Fibroblast of lung (primary cell): ENCODE measurements around the gene TMEM269. TPM values are rescaled to one million over a fixed set of nuclear protein-coding genes. Genes with fewer than 3 reads are reported as not detected.

ENCODE experiments used
- DNase-seq, 2 donors: peaks; one replicate each; pipeline versions ENCODE4 v3.0.0 to v3.0.0-alpha.2; 2010; ENCODE audit warnings: low read depth in 2 of 2
- H2AFZ ChIP-seq: 2 replicates; pipeline ENCODE4 v1.5.1; 2012; ENCODE audit warnings: low read length, control low read depth, inconsistent platforms
- H3K27ac ChIP-seq: 2 replicates; pipeline ENCODE4 v1.5.1; 2011; ENCODE audit warnings: low read length, control low read depth; ENCODE audit not compliant: insufficient read depth
- H3K27me3 ChIP-seq: 2 replicates; pipeline ENCODE4 v1.5.1; 2011; ENCODE audit warnings: mild to moderate bottlenecking, low read length; ENCODE audit not compliant: control insufficient read depth, insufficient read depth
- H3K36me3 ChIP-seq: 2 replicates; pipeline ENCODE4 v1.5.1; 2011; ENCODE audit warnings: low read length; ENCODE audit not compliant: control insufficient read depth, insufficient read depth
- H3K4me1 ChIP-seq: 2 replicates; pipeline ENCODE4 v1.5.1; 2011; ENCODE audit warnings: low read length; ENCODE audit not compliant: control insufficient read depth, insufficient read depth; ENCODE audit errors: extremely low read depth
- H3K4me2 ChIP-seq: 2 replicates; pipeline ENCODE4 v1.5.1; 2011; ENCODE audit warnings: low read length, control low read depth; ENCODE audit not compliant: insufficient read depth; ENCODE audit errors: extremely low read depth
- H3K4me3 ChIP-seq, 4 experiments: fragments of 200-600 bp in 1 of 4; sonication (generic) in 1 of 4; replicated peaks in 1 of 4; 2 replicates each; pipeline ENCODE4 v1.5.1; 2011 to 2016; ENCODE audit warnings: low read length in 4 of 4, low read depth in 3 of 4, mild to moderate bottlenecking in 3 of 4, control low read depth in 2 of 4, inconsistent platforms in 1 of 4, mixed read lengths in 1 of 4; ENCODE audit not compliant: insufficient read depth in 1 of 4; ENCODE audit errors: control extremely low read depth in 1 of 4
- H3K79me2 ChIP-seq: 2 replicates; pipeline ENCODE4 v1.5.1; 2012; ENCODE audit warnings: mild to moderate bottlenecking, low read length, inconsistent platforms; ENCODE audit not compliant: control insufficient read depth, insufficient read depth
- H3K9ac ChIP-seq: 2 replicates; pipeline ENCODE4 v1.5.1; 2011; ENCODE audit warnings: mild to moderate bottlenecking, low read length, control low read depth; ENCODE audit not compliant: insufficient read depth
- H3K9me3 ChIP-seq: 2 replicates; pipeline ENCODE4 v1.5.1; 2012; ENCODE audit warnings: low read depth, low read length; ENCODE audit not compliant: control insufficient read depth, insufficient read depth
- H4K20me1 ChIP-seq: 2 replicates; pipeline ENCODE4 v1.5.1; 2011; ENCODE audit warnings: low read length; ENCODE audit not compliant: control insufficient read depth, insufficient read depth; ENCODE audit errors: extremely low read depth
- EZH2 ChIP-seq: IDR thresholded peaks from 2 replicates; pipeline ENCODE4 v1.5.1; 2012; ENCODE audit warnings: low read length, control low read depth, mild to moderate bottlenecking; ENCODE audit errors: missing control alignments
- polyA plus RNA-seq, 2 donors: library from polyadenylated mRNA; depleted of rRNA in 1 of 2; stranded (reverse) in 1 of 2; unstranded in 1 of 2; fragments of >200 nt; gene quantifications; 2 replicates each; pipeline ENCODE4 v1.2.1, GENCODE V29; 2011 to 2012; ENCODE audit warnings: missing spikeins in 1 of 2
- total RNA-seq: library from RNA; depleted of rRNA; stranded (reverse); fragments of >200 nt; gene quantifications from 2 replicates; pipeline ENCODE4 v1.2.1, GENCODE V29; 2014
- TF ChIP-seq, protein P1 (sequence below), 2 donors: IDR thresholded peaks in 1 of 2; conservative IDR thresholded peaks in 1 of 2; 1 replicate in 1 of 2; 2 replicates in 1 of 2; pipeline ENCODE4 v1.5.1; 2011 to 2012; ENCODE audit warnings: low read length in 2 of 2, control low read depth in 1 of 2, inconsistent platforms in 1 of 2, low read depth in 1 of 2, mild to moderate bottlenecking in 1 of 2

Gene TMEM269
- total and polyA plus RNA-seq, 2 donors (not counting 1 experiment from before 2014, with no cell fraction given): 0.10 to 0.17 TPM

DNA sequence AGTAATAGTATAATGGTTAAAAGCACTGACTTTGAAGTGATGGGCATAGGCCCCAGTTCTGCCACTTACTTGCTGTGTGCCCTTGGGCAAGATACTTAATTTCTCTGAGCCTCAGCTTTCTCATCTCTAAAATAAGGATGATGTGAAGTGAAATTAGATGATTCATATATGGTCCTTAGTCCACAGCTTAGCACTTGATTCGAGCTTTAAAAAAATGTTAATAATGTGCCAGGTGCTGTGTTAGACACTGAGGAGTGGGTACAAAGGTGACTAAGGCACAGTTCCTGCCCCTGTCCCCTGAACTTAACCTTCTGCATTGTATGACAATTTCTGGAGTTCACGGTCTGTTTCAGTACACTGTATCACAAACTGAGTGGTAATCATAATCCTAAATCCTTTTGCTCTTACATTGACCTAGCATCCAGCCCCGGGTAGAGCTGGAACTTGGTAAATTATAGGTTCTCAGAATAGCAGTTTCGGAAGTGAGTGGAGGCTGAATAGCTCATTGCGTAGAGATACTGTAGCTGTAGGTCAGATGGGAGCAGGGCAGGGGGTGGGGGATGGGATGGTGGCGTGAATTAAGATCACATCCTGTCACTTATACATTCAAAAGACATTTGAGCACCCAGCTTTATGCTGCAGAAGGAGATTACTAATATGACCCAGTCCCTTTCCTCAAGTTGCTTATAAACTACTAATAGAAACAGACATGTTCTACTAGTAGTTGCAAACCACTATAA lies 63.1 kb downstream of the TMEM269 start:
- peaks cover 7% of the 10 kb centered on the region for H3K4me1 ChIP-seq
- H3K9me3 ChIP-seq: no peaks in the 10 kb centered on the region
- peak overlapping the region in 2 of 4 experiments; percentile 18 to 91 for H3K4me3 ChIP-seq
- H4K20me1 ChIP-seq: no peaks in the 10 kb centered on the region
- TF ChIP-seq, protein P1, sequence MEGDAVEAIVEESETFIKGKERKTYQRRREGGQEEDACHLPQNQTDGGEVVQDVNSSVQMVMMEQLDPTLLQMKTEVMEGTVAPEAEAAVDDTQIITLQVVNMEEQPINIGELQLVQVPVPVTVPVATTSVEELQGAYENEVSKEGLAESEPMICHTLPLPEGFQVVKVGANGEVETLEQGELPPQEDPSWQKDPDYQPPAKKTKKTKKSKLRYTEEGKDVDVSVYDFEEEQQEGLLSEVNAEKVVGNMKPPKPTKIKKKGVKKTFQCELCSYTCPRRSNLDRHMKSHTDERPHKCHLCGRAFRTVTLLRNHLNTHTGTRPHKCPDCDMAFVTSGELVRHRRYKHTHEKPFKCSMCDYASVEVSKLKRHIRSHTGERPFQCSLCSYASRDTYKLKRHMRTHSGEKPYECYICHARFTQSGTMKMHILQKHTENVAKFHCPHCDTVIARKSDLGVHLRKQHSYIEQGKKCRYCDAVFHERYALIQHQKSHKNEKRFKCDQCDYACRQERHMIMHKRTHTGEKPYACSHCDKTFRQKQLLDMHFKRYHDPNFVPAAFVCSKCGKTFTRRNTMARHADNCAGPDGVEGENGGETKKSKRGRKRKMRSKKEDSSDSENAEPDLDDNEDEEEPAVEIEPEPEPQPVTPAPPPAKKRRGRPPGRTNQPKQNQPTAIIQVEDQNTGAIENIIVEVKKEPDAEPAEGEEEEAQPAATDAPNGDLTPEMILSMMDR (conservative IDR thresholded peaks at IDR 0.05 in 1 of 2, IDR thresholded peaks at IDR 0.05 in 1 of 2; ENCODE audit: low read depth in 1 of 2, low read length in 2 of 2): no peak
- no peak for TF ChIP-seq EZH2
- H3K27ac ChIP-seq: no peak overlapping the region
- no peak overlapping the region for H3K9ac ChIP-seq
- peak overlapping the region; percentile 59 for H3K4me2 ChIP-seq
- H2AFZ ChIP-seq: no peak overlapping the region
- no peak for DNase-seq
- H3K79me2 ChIP-seq: peaks cover 10% of the 10 kb centered on the region
- H3K36me3 ChIP-seq: peaks cover 6% of the 10 kb centered on the region
- H3K27me3 ChIP-seq: no peaks in the 10 kb centered on the region

DNA sequence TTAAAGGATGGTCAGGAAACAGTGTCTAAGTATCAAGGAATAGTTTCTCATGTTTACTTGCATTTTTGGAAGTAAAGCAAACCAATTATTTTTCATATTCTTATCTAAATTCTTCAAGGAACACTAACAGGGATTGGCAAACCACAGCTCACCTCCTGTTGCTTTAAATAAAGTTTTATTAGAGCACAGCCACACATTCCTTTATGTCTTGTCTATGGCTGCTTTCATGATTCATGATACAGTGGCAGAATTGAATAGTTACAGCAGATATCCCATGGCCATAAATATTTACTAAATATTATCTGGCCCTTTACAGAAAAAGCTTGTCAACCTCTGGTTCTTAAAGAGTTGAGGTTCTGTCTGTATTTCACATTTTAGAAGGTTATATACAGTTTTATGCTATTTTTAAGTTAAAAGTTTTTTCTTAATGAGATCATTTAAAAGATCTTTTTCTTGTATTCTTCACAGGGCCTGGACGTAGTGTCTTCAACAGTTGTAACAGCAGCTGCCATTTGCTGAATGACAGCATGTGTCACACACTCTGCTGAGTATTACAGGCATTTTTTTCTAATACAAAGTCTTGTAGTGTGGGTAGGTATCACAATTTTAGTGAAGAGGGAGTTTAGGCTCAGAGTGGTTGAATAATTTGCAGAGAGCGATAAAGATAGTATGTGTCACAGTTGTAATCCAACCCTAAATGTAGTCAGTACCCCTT lies 64.2 kb downstream of the TMEM269 start:
- Histone ChIP-seq H2AFZ (no peak overlapping the region), H3K27ac (no peak overlapping the region), H3K9ac (no peak overlapping the region), H3K9me3 (no peaks in the 10 kb centered on the region), H3K79me2 (peaks cover 10% of the 10 kb centered on the region), H3K4me2 (no peak overlapping the region), H3K4me1 (peaks cover 7% of the 10 kb centered on the region), H3K36me3 (peaks cover 6% of the 10 kb centered on the region), H4K20me1 (no peaks in the 10 kb centered on the region), H3K27me3 (no peaks in the 10 kb centered on the region), H3K4me3 (no peak overlapping the region)
- no peak for TF ChIP-seq EZH2
- TF ChIP-seq, protein P1 (conservative IDR thresholded peaks at IDR 0.05 in 1 of 2, IDR thresholded peaks at IDR 0.05 in 1 of 2; ENCODE audit: low read depth in 1 of 2, low read length in 2 of 2): no peak
- no peak for DNase-seq

DNA sequence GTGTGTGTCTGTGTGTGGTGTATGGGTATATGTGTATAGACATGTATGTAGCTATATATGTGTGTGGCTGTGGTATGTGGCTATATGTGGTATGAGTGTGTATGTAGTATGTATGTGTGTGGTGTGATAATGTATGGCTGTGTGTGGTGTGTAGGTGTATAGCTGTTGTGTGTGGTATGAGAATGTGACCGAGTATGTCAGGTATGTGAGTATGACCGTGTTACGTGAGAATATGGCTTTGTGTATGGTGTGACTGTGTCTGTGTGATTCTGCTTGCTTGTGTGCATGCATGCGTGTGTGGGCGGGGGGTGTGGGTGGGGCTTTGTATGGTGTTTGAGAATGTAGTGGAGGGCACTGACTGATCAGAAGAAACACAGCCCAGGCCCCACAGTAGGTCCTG lies 65.2 kb downstream of the TMEM269 start:
- H3K36me3 ChIP-seq: peaks cover 6% of the 10 kb centered on the region
- DNase-seq: no peak
- H4K20me1 ChIP-seq: no peaks in the 10 kb centered on the region
- no peak overlapping the region for H3K4me2 ChIP-seq
- H3K27ac ChIP-seq: no peak overlapping the region
- H3K27me3 ChIP-seq: no peaks in the 10 kb centered on the region
- no peak overlapping the region for H2AFZ ChIP-seq
- no peak for TF ChIP-seq EZH2
- TF ChIP-seq, protein P1 (conservative IDR thresholded peaks at IDR 0.05 in 1 of 2, IDR thresholded peaks at IDR 0.05 in 1 of 2; ENCODE audit: low read depth in 1 of 2, low read length in 2 of 2): no peak
- peaks cover 10% of the 10 kb centered on the region for H3K79me2 ChIP-seq
- peaks cover 7% of the 10 kb centered on the region for H3K4me1 ChIP-seq
- H3K9me3 ChIP-seq: no peaks in the 10 kb centered on the region
- no peak overlapping the region for H3K4me3 ChIP-seq
- H3K9ac ChIP-seq: no peak overlapping the region
